IMR-90 (cell line): ENCODE results near the gene ADM. TPM values are rescaled to one million over a fixed set of nuclear protein-coding genes. Genes with fewer than 3 reads are reported as not detected.

Experiments used
- ATAC-seq: fragments of 200-7000 bp; cut with Tn5 transposase; 2 replicates; pipeline ENCODE4 v1.9.1; 2020; ENCODE audit warnings: low read depth, mild to moderate bottlenecking, moderate library complexity
- BruUV-seq: library from RNA; stranded (reverse); fragments of 400-500 nt; replicated peaks from 2 replicates; lab custom pipeline; 2021; lab: Mats Ljungman, UMichigan
- CTCF ChIA-PET: fragments of 300-600 bp; formaldehyde crosslinking; extraction: SDS; loops from one replicate; lab custom pipeline; 2021; ENCODE audit warnings: antibody characterized with exemption; lab: Yijun Ruan, JAX
- POLR2A ChIA-PET: fragments of 300-600 bp; sonication (Branson Sonifier 250); formaldehyde crosslinking; loops from one replicate; lab custom pipeline; 2022; ENCODE audit warnings: antibody characterized with exemption; ENCODE audit not compliant: unreplicated experiment; lab: Charles Lee
- DNase-seq: peaks from one replicate; pipeline ENCODE4 v3.0.0; 2013
- H2AFZ ChIP-seq: replicated peaks from 2 replicates; pipeline ENCODE3; 2013; ENCODE audit warnings: low read length, mild to moderate bottlenecking; ENCODE audit not compliant: poor library complexity
- H2AK5ac ChIP-seq: 2 replicates; pipeline ENCODE4 v1.6.1; 2013; ENCODE audit warnings: low read depth, low read length, inconsistent platforms
- H2AK9ac ChIP-seq: replicated peaks from 2 replicates; pipeline ENCODE3; 2013; ENCODE audit warnings: mild to moderate bottlenecking, low read depth, low read length, moderate library complexity; ENCODE audit not compliant: poor library complexity
- H2BK120ac ChIP-seq: 2 replicates; pipeline ENCODE4 v1.6.1; 2013; ENCODE audit warnings: low read depth, low read length, inconsistent platforms
- H2BK15ac ChIP-seq: 3 replicates; pipeline ENCODE4 v1.6.1; 2013; ENCODE audit warnings: low read depth, low read length, inconsistent platforms
- H2BK20ac ChIP-seq: 2 replicates; pipeline ENCODE4 v1.6.1; 2013; ENCODE audit warnings: low read depth, mild to moderate bottlenecking, inconsistent platforms, low read length, moderate library complexity
- H2BK5ac ChIP-seq: 2 replicates; pipeline ENCODE4 v1.6.1; 2013; ENCODE audit warnings: mild to moderate bottlenecking, low read depth, low read length, inconsistent platforms; ENCODE audit not compliant: poor library complexity, severe bottlenecking
- H3K14ac ChIP-seq: replicated peaks from 2 replicates; pipeline ENCODE4 v1.6.1; 2013; ENCODE audit warnings: low read depth, low read length, inconsistent platforms
- H3K18ac ChIP-seq: 2 replicates; pipeline ENCODE4 v1.6.1; 2013; ENCODE audit warnings: low read depth, low read length, control low read depth
- H3K23ac ChIP-seq: 2 replicates; pipeline ENCODE4 v1.6.1; 2013; ENCODE audit warnings: low read depth, low read length, inconsistent platforms
- H3K27ac ChIP-seq: 2 replicates; pipeline ENCODE4 v1.5.1; 2013; ENCODE audit warnings: mild to moderate bottlenecking, control low read depth, low read length; ENCODE audit not compliant: insufficient read depth
- H3K27me3 ChIP-seq: 2 replicates; pipeline ENCODE4 v1.6.1; 2013; ENCODE audit warnings: low read length; ENCODE audit not compliant: control insufficient read depth, insufficient read depth
- H3K36me3 ChIP-seq: 2 replicates; pipeline ENCODE4 v1.6.1; 2013; ENCODE audit warnings: low read length, mixed read lengths; ENCODE audit not compliant: control insufficient read depth, insufficient read depth
- H3K4ac ChIP-seq: 2 replicates; pipeline ENCODE4 v1.6.1; 2013; ENCODE audit warnings: low read depth, low read length, inconsistent platforms
- H3K4me1 ChIP-seq: 2 replicates; pipeline ENCODE4 v1.6.1; 2013; ENCODE audit warnings: low read length, mixed read lengths; ENCODE audit not compliant: control insufficient read depth, insufficient read depth
- H3K4me2 ChIP-seq: 2 replicates; pipeline ENCODE4 v1.6.1; 2013; ENCODE audit warnings: low read depth, mild to moderate bottlenecking, control low read depth, low read length, moderate library complexity
- H3K4me3 ChIP-seq: 2 replicates; pipeline ENCODE4 v1.5.1; 2013; ENCODE audit warnings: low read depth, mild to moderate bottlenecking, control low read depth, low read length, moderate library complexity; ENCODE audit not compliant: insufficient read depth
- H3K56ac ChIP-seq: 2 replicates; pipeline ENCODE4 v1.6.1; 2013; ENCODE audit warnings: low read length, inconsistent platforms; ENCODE audit not compliant: insufficient read depth; ENCODE audit errors: extremely low read depth
- H3K79me1 ChIP-seq, 2 experiments: 2 replicates each; pipeline ENCODE4 v1.6.1; 2013; ENCODE audit warnings: low read length in 2 of 2, inconsistent platforms in 1 of 2, low read depth in 1 of 2
- H3K9ac ChIP-seq: 2 replicates; pipeline ENCODE4 v1.6.1; 2013; ENCODE audit warnings: low read depth, low read length, control low read depth
- H3K9me1 ChIP-seq: 2 replicates; pipeline ENCODE4 v1.6.1; 2013; ENCODE audit warnings: low read length, inconsistent platforms; ENCODE audit not compliant: insufficient read depth
- H3K9me3 ChIP-seq: 2 replicates; pipeline ENCODE4 v1.6.1; 2013; ENCODE audit warnings: low read length; ENCODE audit not compliant: control insufficient read depth, insufficient read depth
- H4K20me1 ChIP-seq: 2 replicates; pipeline ENCODE4 v1.6.1; 2013; ENCODE audit warnings: low read length, inconsistent platforms; ENCODE audit not compliant: insufficient read depth
- H4K5ac ChIP-seq: 2 replicates; pipeline ENCODE4 v1.6.1; 2013; ENCODE audit warnings: mild to moderate bottlenecking, low read depth, low read length, control low read depth
- H4K8ac ChIP-seq, 2 experiments: 2 replicates each; pipeline ENCODE4 v1.6.1; 2013; ENCODE audit warnings: low read depth in 2 of 2, low read length in 2 of 2, control low read depth in 1 of 2, inconsistent platforms in 1 of 2
- H4K91ac ChIP-seq: 2 replicates; pipeline ENCODE4 v1.6.1; 2013; ENCODE audit warnings: low read depth, low read length, inconsistent platforms; ENCODE audit not compliant: insufficient read depth
- BHLHE40 ChIP-seq: fragments of 150-350 bp; IDR thresholded peaks from 2 replicates; pipeline ENCODE4 v1.6.1; 2016; ENCODE audit warnings: mild to moderate bottlenecking, low read depth, low read length
- CEBPB ChIP-seq: IDR thresholded peaks from 2 replicates; pipeline ENCODE4 v1.6.1; 2012; ENCODE audit warnings: low read depth, low read length, improper control_type of control experiment
- CHD1 ChIP-seq: IDR thresholded peaks from 2 replicates; pipeline ENCODE4 v1.6.1; 2012; ENCODE audit warnings: low read depth, low read length, improper control_type of control experiment
- FOS ChIP-seq: fragments of 150-350 bp; IDR thresholded peaks from 2 replicates; pipeline ENCODE4 v1.6.1; 2016; ENCODE audit warnings: low read depth, low read length
- MAFK ChIP-seq: IDR thresholded peaks from 2 replicates; pipeline ENCODE4 v1.6.1; 2012; ENCODE audit warnings: low read depth, low read length, improper control_type of control experiment
- MAZ ChIP-seq: IDR thresholded peaks from 2 replicates; pipeline ENCODE4 v1.6.1; 2012; ENCODE audit warnings: low read depth, mild to moderate bottlenecking, low read length, improper control_type of control experiment, moderate library complexity, borderline replicate concordance
- POLR2A ChIP-seq: IDR thresholded peaks from 2 replicates; pipeline ENCODE4 v1.6.1; 2012; ENCODE audit warnings: mild to moderate bottlenecking, low read depth, low read length
- RAD21 ChIP-seq: IDR thresholded peaks from 2 replicates; pipeline ENCODE4 v1.6.1; 2012; ENCODE audit warnings: low read length, improper control_type of control experiment
- RCOR1 ChIP-seq: IDR thresholded peaks from 2 replicates; pipeline ENCODE4 v1.6.1; 2012; ENCODE audit warnings: mild to moderate bottlenecking, low read length, improper control_type of control experiment; ENCODE audit not compliant: insufficient replicate concordance
- RFX5 ChIP-seq: IDR thresholded peaks from 2 replicates; pipeline ENCODE4 v1.8.0; 2012; ENCODE audit warnings: low read depth, mild to moderate bottlenecking, low read length, moderate library complexity
- WGBS, 2 experiments: methylation state at CpG; one replicate each; pipeline versions ENCODE4 v1.1.5 to v1.1.7; 2013; ENCODE audit warnings: missing lambda C conversion rate in 2 of 2; ENCODE audit not compliant: insufficient read length in 1 of 2; ENCODE audit errors: extremely low coverage in 2 of 2; 5-methylcytosine and 5-hydroxymethylcytosine counted together
- dilution Hi-C: fragments of 300-500 bp; cut with HindIII; formaldehyde crosslinking; loops from one replicate; pipeline ENCODE4 v1.14.3; 2018; ENCODE audit warnings: low sequenced_read_pairs; ENCODE audit not compliant: unreplicated experiment
- in situ Hi-C: fragments of 300-500 bp; cut with MboI; formaldehyde crosslinking; loops from 3 replicates; pipeline ENCODE4 v1.14.3; 2019; ENCODE audit warnings: low sequenced_read_pairs, inconsistent platforms, mixed read lengths
- intact Hi-C: fragments of 100-400 bp; cut with micrococcal nuclease; formaldehyde crosslinking; loops from 2 replicates; pipeline ENCODE4 v1.10.0; 2022
- polyA plus RNA-seq, 3 experiments: library from polyadenylated mRNA; depleted of rRNA; stranded (reverse); fragments of >200 nt; gene quantifications; 2 replicates each; pipeline ENCODE4 v1.2.3, GENCODE V29; 2012; ENCODE audit warnings: low replicate concordance in 1 of 3
- total RNA-seq: library from RNA; depleted of rRNA; stranded (reverse); fragments of >200 nt; gene quantifications from 2 replicates; pipeline ENCODE4 v1.2.3, GENCODE V29; 2012
- TF ChIP-seq, protein P1 (sequence below): fragments of 150-350 bp; IDR thresholded peaks from 2 replicates; pipeline ENCODE4 v1.6.1; 2016; ENCODE audit warnings: low read depth, mild to moderate bottlenecking, low read length, moderate library complexity, borderline replicate concordance
- TF ChIP-seq, protein P2 (sequence below): fragments of 150-350 bp; IDR thresholded peaks from 2 replicates; pipeline ENCODE4 v1.6.1; 2017; ENCODE audit warnings: mild to moderate bottlenecking, antibody characterized with exemption, low read length, low read depth

Gene ADM
- total and polyA plus RNA-seq, 2 of the 4 experiments (the other 2 are of a cell fraction) = 357 to 559 TPM

DNA sequence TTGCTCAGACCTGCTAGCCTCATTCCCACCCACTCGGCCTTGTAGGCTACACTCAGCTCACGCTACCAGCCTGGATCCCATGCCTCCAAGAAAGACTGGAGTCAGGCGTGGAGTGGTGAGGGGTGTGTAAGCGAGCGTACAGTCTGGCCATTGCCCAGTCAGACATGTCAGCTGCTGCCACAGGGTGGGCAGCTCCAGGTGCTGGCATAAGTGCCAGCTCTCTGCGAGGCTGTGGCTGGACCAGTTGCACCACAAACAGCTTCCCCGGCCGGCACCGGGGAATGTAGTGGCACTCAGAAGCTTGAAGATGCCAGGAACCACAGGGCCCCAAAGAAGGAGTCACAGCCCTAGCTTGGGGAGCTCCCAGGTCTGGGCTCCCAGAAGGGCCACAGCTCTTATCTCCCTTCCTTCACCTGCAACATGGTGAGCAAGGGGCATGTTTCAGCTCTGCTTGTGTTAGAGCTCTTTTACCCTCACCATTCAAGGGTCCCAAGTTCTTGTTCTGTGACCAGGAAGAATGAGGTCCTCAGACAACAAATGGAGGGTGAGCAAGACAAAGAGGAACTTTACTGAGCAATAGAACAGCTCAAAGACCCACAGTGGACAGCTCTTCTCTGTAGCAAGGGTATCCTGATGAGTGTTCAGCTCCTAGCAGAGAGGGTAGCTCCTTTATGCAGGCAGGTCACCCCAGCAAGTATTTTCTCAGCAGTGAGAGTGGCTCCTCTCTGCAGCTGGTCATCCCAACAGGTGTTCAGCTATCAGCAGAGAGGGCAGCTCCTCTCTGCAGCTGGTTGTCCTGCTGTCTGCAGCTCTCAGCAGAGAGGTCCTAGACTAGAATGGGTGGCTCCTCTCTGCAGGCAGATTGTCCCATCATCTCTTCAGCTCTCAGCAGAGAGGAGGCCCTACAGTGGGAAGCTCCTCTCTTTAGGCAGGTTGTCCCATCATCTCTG lies 16.8 kb upstream of the ADM start (continued):
- TF ChIP-seq MAZ (no peak), RFX5 (no peak)

DNA sequence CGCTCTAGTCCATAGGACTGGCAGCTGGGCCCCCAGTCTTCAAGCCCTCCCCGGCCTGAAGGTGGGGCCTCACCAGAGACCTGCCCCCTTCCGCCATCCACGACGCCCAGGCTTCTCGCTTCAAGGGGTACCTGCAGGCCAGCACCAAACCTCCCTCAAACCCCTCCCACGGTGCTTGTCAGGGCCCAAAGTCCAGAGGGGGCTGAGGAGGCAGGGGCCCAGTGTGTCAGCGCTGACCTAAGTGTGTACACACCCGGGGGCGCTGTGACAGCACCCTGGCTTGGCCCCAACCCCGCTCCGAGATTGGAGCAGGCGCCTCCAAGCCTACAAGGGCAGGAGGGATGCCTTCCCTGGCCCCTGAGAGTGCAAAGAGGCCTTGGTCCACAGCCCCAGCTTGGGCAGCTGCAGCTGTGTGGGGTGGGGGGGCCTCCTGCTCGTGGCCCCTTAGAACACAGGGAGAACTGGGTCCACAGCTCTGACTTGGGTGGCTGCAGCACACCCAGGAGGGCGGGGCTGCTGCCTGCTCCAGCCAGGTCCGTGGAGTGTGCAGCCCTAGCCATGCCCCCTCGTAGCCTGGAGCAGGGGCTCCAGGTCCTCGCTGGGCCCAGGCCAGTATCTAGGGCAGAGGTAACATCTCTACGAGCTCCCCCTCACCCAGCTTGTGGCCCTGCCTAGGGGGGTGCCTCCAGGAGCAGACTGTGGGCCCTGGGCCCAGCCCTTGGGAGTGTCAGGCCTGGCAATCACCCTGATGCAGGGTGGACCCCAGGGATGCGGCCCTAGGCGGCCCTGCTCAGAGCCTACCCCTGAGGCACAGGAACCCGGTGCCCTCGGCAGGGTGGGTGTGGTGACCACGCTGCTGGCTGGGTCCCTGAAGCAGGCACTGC lies 15.8 kb upstream of the ADM start:
- H2AK5ac ChIP-seq = no peak overlapping the region
- BruUV-seq = no TSS peak
- H3K36me3 ChIP-seq = peaks cover 10% of the 10 kb centered on the region
- WGBS, 2 experiments = 85% methylated on average over 10 of the region's 24 CpGs; no CpG with 5 or more reads in 1 of the 2 experiments
- H3K4me1 ChIP-seq = peaks cover 15% of the 10 kb centered on the region
- no peak overlapping the region for H4K91ac ChIP-seq
- no peak overlapping the region for H3K56ac ChIP-seq
- in situ Hi-C loops (no loop called here), dilution Hi-C loops (no loop called here), intact Hi-C loops (no loop called here)
- H2BK120ac ChIP-seq = no peak overlapping the region
- no peak overlapping the region for H4K5ac ChIP-seq
- no peak overlapping the region for H3K23ac ChIP-seq
- no peak overlapping the region for H4K8ac ChIP-seq
- H2BK20ac ChIP-seq = no peak overlapping the region
- H2AK9ac ChIP-seq = no peak overlapping the region
- no peak overlapping the region for H2AFZ ChIP-seq
- peaks cover 13% of the 10 kb centered on the region for H3K9me1 ChIP-seq
- no peak overlapping the region for H3K18ac ChIP-seq
- H4K20me1 ChIP-seq = peaks cover 30% of the 10 kb centered on the region
- H3K4me3 ChIP-seq = no peak overlapping the region
- ChIA-PET POLR2A (no interaction called here), CTCF (no interaction called here)
- peaks cover 32 to 82% of the 10 kb centered on the region in 2 experiments for H3K79me1 ChIP-seq
- no peak overlapping the region for H3K4me2 ChIP-seq
- H3K27ac ChIP-seq = no peak overlapping the region
- no peak overlapping the region for H2BK15ac ChIP-seq
- no peak for ATAC-seq
- no peak overlapping the region for H3K4ac ChIP-seq
- TF ChIP-seq, protein P1, sequence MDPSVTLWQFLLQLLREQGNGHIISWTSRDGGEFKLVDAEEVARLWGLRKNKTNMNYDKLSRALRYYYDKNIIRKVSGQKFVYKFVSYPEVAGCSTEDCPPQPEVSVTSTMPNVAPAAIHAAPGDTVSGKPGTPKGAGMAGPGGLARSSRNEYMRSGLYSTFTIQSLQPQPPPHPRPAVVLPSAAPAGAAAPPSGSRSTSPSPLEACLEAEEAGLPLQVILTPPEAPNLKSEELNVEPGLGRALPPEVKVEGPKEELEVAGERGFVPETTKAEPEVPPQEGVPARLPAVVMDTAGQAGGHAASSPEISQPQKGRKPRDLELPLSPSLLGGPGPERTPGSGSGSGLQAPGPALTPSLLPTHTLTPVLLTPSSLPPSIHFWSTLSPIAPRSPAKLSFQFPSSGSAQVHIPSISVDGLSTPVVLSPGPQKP = no peak
- TF ChIP-seq POLR2A (no peak), RCOR1 (no peak), CHD1 (no peak), MAFK (no peak), BHLHE40 (no peak), RFX5 (no peak), FOS (no peak), RAD21 (no peak), CEBPB (no peak)
- TF ChIP-seq, protein P2, sequence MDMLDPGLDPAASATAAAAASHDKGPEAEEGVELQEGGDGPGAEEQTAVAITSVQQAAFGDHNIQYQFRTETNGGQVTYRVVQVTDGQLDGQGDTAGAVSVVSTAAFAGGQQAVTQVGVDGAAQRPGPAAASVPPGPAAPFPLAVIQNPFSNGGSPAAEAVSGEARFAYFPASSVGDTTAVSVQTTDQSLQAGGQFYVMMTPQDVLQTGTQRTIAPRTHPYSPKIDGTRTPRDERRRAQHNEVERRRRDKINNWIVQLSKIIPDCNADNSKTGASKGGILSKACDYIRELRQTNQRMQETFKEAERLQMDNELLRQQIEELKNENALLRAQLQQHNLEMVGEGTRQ = no peak
- H3K9ac ChIP-seq = no peak overlapping the region
- no peaks in the 10 kb centered on the region for H3K27me3 ChIP-seq
- no peak overlapping the region for H2BK5ac ChIP-seq
- no peak for DNase-seq
- no peaks in the 10 kb centered on the region for H3K9me3 ChIP-seq
- H3K14ac ChIP-seq = no peak overlapping the region
